LNCaP clone FGC (cell line): ENCODE data around the gene COL27A1.

Experiments
- DNase-seq: peaks from one replicate; pipeline ENCODE4 v3.0.0-alpha.2; 2011; ENCODE audit warnings: low read depth
- H3K4me3 ChIP-seq: 2 replicates; pipeline ENCODE4 v1.5.1; 2011; ENCODE audit warnings: mild to moderate bottlenecking, low read depth, low read length, control low read depth
- TF ChIP-seq, protein P1 (sequence below): IDR thresholded peaks from 2 replicates; pipeline ENCODE4 v1.5.1; 2012; ENCODE audit warnings: mild to moderate bottlenecking; ENCODE audit not compliant: control insufficient read depth, insufficient read depth; ENCODE audit errors: extremely low read depth

Gene COL27A1

DNA sequence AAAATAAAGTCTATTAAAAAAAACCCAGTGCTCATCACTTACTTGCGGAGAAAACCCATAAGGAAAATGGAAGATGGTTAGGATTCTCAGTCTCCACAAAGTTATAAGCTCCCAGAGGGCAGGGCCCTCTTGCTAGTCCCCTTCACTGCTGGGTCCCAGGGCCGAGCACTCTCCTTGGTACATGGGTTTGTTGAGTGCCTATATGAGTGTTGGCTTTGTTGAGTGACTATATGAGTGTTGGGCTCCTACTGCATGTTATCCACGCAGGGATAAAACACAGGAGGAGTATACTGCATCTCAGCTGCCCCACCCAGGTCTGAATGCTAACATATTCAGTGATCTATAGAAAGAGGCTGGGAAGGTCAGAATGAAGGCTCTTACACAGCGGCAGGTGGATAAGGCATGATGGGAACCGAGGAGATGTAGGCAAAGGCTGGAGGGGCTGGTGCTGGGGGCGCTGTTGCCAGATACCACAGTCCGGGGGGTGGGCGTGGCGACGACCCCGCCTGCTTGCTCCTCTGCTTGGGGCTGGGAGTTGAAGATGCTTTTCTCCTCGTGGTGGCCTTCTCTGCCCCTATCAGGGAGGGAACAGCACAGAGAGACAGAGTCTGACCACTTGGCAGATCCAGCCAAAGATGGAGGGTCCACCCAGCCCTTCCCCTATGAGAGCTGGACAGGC lies 186.0 kb downstream of the COL27A1 start:
- TF ChIP-seq, protein P1, sequence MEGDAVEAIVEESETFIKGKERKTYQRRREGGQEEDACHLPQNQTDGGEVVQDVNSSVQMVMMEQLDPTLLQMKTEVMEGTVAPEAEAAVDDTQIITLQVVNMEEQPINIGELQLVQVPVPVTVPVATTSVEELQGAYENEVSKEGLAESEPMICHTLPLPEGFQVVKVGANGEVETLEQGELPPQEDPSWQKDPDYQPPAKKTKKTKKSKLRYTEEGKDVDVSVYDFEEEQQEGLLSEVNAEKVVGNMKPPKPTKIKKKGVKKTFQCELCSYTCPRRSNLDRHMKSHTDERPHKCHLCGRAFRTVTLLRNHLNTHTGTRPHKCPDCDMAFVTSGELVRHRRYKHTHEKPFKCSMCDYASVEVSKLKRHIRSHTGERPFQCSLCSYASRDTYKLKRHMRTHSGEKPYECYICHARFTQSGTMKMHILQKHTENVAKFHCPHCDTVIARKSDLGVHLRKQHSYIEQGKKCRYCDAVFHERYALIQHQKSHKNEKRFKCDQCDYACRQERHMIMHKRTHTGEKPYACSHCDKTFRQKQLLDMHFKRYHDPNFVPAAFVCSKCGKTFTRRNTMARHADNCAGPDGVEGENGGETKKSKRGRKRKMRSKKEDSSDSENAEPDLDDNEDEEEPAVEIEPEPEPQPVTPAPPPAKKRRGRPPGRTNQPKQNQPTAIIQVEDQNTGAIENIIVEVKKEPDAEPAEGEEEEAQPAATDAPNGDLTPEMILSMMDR = no peak
- no peak for DNase-seq
- no peak overlapping the region for H3K4me3 ChIP-seq

DNA sequence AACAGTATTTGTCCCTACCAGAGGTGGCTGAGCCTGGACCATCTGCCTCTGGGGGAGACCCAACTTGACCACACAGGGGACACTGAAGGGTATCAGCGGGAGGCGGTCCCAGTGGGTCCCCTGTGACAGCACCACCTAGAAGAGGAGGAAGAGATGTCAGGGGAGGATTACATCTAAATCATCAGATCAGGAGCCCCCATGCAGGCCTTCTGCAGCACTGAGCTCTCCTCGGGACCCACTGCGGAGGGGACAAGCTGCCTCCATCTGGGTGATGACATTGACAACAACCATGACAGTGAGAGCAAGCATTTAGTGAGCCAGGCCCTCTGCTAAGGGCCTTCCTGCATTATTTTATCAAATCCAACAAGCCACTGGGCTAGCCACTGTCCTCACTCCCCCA lies 186.7 kb downstream of the COL27A1 start:
- DNase-seq = no peak
- TF ChIP-seq, protein P1 = no peak
- no peak overlapping the region for H3K4me3 ChIP-seq

DNA sequence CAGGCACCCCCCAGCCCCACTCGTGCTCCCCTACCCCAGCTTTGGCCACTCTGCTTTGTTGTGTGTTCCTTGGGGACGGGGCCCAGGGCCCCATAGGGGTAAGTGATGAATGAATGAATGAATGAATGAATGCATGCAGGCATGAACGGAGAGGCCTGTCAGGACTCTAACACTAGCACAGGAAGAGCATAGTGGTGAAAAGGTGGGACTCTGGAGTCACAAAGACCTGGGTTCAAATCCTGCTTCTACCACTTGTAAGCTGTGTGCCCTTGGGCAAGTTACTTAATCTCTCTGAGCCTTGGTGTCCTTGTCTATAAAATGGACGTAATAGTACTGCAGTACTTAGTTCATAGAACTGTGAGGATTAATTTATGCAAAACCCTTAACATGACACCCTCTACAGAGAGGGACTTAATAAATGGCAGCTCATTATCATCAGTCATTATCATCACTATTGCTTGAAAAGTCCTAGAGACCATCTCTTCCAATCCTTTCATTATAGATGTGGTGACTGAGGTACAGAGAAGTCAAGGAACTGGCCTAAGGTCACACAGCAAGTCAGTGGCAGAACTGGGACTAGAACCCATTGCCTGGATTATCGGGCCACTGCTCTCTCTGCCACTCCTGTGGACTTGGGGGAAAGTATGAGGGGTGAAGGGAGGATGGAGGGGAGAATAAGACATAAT lies 187.6 kb downstream of the COL27A1 start:
- H3K4me3 ChIP-seq = no peak overlapping the region
- no peak for DNase-seq
- TF ChIP-seq, protein P1 = no peak

- no peak overlapping the region for H3K4me3 ChIP-seq
- no peak for DNase-seq
- TF ChIP-seq, protein P1 = no peak
Measured at GRCh38 chr9:114343471-114344187, 188.3 kb downstream of the COL27A1 start.

DNA sequence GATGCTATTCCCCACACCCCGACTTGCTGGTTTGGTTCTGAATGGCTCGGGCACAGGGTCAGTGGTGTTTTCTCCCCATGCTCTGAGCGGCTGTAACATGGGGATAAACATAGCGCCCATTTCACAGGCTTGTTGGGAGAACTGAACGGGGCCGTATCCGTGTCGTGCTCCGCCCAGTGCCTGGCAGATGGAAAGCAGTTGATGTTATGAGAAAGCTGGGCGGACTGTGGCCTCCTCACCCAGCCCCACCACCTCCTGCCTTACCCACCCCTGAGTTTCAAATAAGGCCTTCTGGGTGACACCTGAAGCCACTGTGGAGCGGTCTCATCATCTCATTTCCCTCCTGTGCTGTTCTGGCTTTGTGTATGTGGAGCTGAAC lies 188.8 kb downstream of the COL27A1 start:
- no peak for DNase-seq
- H3K4me3 ChIP-seq = no peak overlapping the region
- TF ChIP-seq, protein P1 = no peak

DNA sequence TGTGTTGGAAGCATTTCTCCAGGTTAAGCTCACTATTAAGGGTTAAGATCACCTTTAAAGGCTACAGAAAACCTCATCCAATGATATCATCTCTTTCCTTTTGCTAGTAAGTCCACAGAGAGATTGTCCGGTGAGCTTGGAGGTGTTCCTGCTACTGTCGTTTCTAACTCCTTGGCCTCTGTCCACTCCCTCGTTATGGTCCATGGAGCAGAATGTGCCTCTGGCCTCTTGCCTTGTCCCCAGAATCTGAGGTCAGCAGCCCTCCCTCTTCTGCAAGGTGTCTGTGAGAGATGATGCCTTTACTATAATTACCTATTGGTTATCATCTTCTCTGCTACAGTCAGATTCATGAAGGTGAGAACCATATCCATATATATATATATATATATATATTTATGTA lies 189.4 kb downstream of the COL27A1 start:
- no peak for DNase-seq
- H3K4me3 ChIP-seq = no peak overlapping the region
- TF ChIP-seq, protein P1 = no peak
